Amniotic epithelial cell (primary cell): ENCODE measurements around the gene NDST3.
"Not testable (repeated sequence)": the region's sequence is repeated elsewhere in the genome, so short reads cannot be mapped to it uniquely, and the experiment has no call there.

Experiments
- DNase-seq: peaks from one replicate; pipeline ENCODE4 v3.0.0-alpha.2; 2010; ENCODE audit warnings: low read depth

The NDST3 gene

DNA sequence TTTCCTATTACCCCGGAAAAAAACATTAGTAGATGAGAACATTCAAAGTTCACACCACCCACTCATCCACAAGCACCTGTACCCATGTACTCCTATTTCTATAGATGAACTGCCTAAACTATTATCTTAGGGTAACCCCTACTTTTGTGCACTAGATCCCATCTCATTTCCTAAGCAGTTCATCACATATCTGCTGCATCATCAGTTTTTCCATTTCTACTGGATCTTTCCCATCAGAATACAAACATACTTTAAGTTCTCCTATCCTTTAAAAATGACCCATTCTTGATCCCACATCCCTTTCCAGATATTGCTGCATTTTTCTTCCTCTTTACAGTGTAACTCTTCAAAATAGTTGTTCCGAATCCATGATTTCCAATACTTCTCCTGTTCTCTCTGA, 237.5 kb downstream of the NDST3 start:
- DNase-seq, result no peak

DNA sequence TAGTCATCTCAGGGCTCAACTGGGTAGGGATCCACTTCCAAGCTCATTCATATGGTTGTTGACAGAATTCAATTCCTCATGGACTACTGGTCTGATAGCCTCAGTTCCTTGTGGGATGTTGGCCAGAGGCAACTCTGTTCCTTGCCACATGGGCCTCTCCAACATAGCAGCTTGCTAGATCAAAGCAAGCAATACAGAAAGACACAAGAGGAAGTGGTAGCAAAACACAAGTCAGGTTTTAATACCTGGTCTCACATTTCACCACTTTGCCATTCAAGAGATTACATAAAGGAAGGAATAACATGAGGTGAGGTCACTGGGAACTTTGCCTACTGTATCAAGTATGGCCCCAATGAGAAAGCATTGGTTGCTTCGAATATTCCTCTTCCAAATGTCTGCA, 239.4 kb downstream of the NDST3 start:
- DNase-seq, result no peak

DNA sequence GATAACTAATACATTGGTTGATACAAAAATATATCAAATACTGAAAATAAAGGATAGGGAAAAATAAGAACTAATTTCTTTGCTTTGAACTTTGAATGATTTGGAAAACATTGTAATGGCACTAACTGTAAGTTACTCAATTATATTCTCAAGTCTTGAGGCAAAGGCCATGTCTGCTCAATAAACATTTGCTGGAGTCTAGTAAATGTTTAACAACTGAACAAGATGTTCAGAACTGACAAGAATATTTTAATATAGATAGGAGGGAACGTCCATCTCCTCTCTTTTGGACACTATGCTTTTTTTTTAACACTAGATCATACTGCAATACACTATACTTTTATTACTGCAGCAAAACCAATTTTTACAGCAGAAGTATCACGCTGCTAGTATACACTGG, 242.3 kb downstream of the NDST3 start:
- no peak for DNase-seq

DNA sequence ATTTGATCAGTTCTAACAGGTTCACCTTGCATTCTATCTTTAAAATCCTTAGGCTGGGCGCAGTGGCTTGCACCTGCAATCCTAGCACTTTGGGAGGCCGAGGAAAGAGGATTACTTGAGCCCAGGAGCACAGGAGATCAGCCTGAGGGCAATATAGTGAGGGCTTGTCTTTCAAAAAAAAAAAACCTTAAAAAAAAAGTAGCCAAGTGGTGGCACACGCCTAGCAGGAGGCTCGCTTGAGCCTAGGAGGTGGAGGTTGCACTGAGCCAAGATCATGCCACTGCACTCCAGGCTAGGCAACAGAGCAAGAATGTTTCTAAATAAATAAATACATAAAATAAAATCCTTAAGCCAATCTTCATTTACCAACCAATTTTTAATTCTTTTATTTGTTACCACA, 243.0 kb downstream of the NDST3 start:
- no peak for DNase-seq

DNA sequence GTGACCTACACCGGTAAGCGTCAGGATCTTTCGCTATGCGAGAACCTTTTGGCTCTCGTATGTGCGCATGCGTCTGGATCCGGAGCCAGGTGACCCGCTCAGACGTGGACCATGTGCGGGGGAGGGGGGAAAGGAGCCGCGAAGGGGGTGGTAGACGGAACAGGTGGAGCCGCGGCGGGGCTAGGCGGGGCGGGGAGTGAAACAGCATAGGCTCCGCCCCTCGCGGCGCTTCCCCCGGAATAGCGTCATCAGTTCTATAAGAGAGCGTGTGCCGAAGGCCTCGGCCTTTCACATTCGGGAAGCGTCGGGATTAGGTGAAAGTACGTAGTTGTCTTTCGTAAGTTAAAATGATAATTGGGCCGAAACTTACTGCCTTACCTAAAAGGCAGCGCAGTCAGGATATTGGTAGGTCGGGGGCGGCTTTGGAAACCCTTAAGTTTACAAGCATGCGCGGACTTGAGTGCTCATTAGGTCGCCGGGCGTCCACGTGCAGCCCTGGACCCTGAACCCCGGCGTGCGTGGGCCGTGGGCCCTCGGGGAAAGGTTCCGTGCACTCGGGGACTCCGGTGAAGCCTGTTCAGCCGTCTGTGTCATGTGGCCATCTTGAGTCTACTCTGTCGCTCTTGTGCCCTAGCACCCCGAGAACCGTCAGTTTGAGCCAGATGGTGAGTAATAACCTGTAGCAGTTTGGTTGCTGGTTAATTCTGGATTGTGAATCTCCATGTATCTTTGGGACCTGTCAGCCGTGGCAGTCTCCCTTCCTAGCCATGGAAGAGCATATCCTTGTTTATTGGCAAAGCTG, 244.4 kb downstream of the NDST3 start:
- DNase-seq, result peak; percentile 91

DNA sequence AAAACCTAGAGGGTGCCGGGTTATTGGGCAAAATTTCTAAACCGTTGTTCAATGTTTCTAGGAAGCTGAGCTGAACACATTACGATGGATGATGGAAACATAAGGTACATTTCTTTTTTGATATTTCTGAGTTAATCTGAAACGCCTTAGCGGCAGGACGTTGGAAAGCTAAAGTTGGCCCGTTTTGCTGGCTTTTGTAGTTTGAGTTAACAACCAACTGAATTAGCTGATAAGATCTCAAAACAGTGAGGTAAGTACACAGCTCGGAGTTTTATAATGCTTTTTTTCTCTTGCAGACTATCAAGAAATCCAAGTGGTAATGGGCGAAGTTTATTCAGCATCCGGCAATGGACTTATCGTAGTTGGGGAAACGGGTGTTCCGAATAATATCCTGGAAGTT, 245.0 kb downstream of the NDST3 start:
- no peak for DNase-seq

DNA sequence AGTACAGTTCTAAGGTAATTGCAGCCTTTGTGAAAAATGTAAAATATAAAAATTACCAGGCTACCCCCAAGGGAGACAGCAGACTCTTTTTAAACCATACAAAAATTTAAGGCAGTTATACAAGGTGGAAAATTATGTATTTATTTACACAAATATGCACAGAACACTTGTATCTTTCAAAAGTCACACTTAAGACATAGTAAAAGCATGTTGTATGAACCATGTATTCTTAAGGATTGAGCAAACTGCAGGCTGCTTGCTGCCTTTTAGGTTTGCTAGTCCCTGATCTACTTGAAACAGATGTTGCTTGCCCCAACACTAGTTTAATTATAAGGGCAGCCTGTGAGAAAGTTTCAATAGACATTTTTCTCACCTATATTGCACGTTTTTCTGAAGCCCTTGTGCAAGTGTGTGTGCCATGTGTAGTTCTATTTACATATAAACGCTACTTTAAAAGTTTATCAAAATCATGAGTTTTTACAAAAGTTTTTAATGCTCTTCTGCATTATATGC, 245.7 kb downstream of the NDST3 start:
- DNase-seq, result no peak

DNA sequence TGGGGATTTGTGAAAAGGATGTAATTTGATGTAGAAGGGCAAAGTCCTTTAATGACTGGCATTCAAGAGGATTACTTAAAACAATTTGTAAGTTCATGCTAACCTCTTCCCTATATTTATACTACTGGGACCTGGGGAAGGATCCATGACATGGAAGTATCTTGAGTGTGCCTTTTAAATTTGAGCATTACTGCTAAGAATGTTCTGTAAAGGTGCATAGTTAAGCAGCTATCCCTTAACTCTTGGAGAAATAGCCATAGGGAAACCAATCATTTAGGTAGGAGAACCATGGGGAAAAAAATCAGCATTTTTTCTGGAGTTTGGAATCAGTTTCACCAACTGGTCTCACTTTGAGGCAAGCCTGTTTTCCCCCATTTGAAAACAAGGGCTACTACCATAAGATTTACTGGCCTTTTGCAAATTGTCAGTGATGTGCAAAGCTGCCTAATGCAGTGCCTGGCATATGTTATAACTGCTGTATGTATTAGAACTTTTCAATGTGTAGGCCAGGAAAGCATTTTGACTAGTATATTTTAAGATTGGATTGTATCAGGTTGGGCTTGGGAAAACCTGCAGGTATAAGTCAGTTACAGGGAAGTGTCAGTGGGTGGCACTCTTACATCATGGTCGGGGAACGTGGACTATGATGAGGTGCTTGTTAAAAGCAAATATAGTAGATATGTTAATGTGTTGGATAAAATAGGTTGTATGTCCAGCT, 246.4 kb downstream of the NDST3 start:
- DNase-seq, result peak; percentile 78

DNA sequence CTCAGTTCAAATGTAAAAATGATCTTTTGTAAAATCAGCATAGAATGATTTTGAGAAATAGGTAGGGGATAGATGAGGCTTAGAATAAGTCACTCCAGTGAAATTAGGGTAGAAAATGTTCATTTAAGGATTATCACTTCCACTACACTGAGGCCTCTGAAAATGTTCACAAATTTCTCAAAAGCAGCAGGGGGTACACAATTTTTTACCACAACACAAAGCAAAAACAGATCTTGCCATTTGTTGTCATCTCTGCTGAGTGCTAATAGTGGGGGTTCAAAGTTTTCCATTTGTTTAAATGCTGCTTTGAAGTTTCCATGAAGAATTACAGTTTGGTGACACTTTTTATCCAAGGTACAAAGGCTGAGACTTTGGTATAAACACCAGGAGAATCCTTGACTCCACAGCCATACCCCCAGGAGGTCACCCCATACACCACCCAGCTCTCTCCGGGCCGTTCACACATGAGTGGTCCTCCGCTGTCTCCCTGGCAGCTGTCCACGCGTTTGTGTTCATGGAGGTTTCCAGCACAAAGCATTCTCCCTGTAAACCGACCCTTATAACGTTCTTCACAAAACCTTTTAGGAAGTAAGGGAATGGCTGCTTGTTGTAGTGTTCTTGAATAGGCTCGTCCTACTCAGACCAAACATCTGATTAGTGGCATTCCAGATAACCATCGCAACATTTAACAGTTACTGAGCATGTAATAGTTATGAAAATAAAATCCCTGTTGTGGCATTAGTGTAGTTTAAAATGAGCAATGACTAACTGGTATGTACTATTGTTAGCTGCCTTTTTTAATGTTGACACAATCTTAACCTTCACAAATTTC, 247.5 kb downstream of the NDST3 start:
- peak; percentile 59 for DNase-seq

DNA sequence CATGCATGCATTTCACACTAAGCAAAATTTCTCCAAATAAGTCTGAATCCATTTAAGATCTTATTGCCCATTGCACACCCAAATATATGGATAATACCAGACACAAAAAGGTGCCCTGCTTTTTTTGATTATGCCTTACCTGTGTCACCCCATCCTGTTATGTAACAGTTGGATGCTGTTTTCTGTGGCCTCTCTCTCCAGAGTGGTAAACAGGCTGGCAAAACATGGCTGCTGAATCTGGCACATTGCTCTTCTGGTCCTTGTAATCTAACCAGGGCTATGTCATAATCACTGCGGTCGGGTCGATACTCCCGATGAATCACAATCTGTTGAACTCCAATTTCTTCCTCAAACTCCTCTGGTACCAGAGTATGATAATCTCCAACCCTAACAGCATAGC, 248.4 kb downstream of the NDST3 start:
- peak; percentile 69 for DNase-seq

DNA sequence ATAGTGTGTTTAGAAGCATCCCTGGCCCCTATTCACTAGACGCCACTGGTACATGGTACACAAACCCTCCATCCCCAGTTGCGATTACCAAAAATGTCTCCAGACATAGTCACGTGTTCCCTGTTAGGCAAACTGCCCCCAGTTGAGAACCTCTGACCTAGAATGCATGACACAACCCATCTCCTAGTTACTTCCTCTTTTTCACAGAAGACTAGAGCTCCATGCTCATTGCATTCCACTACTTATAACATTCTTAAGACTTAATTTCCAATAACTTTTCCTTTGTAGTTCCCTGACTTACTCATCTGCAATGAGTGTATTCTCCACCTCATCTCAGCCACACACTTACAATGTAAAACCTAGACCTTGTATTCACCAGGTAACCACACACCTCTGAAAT, 249.9 kb downstream of the NDST3 start:
- no peak for DNase-seq

DNA sequence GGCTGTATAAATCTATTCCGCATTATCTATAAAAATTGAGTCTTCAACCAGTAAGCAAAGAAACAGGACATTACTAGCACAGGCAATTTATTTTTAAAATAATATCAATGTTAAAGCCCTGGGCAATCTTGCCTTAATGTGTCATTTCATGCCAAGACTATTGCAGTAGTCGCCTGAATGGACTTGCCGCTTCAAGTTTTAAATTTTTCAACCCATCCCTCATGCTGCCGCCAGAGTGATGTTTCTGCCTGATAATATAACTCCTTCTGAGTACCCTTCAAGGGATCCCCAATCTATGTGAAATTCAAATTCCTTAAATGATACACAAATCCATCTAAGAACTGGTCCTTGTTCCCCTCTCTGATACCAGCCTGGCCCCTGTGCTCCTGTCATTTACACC, 251.6 kb downstream of the NDST3 start:
- DNase-seq, result no peak

DNA sequence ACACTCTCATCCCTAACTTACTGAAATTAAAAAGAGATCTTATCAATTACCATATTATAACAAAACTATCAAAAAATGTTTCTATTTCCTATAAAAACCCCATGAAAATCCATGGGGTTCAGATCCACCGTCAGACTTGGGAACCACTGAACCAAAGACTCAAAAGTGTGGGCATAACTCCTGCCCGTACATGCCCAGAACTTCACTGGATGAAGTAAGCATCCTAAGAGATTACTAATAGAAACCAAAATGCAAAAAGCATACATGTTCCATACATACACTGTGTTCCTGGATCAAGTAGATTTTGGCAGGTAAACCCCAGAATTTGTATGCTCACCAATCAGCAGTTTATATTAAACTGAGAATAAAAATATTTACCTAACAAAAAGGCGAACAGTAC, 252.4 kb downstream of the NDST3 start:
- no peak for DNase-seq

DNA sequence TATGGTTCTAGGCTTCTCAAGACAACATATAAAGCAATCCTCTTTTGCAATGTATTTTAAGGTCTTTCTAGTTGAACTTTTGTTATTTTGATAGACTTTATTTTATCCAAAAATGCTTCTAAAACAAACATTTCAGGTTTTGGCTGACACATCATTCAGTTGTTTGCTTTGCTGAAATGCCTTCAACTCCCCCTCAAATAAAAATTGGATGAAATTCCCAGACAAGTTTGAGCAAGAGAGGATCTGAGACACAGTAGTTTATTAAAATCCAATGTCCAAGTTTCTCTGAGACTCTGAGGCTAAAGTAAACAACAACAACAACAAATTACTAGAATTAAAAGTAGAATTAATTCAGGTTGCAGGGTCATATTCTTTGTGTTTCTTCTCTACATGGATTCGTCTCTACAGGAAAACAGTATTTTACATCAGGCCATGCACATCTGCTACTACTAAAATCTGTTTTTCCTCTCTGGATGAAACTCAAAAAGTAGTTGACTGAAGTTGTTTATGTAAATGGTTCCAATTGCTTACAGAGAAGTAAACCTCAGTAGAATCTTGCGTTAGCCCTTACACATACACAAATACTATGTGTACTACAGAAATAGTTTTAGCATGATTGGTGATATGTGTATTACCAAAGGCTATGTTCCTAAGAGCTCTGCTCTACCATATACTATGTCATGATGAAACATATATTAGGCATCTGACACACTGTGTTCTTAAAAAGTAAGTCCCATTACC, 253.6 kb downstream of the NDST3 start:
- DNase-seq, result peak; percentile 63

DNA sequence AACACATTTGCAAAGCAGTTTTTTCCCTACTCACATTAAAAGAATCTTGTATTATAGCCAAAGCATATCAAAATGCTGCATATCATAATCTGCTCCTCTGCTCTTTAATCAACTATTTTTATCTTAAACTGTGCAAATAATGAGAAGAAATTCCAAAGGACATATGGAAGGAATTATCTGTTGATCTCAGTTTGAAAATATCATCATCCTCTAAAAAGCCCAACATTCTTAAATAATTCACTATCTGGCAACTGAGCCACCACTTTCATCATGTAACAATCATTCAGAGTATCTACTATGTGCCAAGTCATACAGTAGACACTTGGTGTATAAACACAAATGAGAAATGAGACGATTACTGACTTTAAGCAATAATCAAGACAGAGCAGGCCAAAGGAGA, 255.5 kb downstream of the NDST3 start:
- peak; percentile 62 for DNase-seq

DNA sequence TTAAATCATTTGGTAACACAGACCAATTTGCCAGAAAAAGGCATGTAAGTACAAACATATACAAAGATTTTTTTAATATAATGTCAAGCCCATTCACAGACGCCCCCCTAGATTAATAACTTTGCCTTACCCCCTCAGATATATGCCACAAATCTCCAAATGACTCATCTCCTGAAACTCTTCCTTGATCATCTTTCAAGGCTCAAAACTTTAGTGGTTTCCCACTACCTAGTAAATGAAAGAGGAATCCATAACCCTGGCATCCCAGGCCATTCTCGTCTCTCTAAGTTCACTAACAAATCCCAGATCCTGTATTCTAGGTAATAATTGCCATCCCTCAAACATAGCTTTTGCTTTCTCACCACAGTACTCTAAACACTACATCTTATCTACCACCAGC, 256.7 kb downstream of the NDST3 start:
- peak; percentile 69 for DNase-seq

DNA sequence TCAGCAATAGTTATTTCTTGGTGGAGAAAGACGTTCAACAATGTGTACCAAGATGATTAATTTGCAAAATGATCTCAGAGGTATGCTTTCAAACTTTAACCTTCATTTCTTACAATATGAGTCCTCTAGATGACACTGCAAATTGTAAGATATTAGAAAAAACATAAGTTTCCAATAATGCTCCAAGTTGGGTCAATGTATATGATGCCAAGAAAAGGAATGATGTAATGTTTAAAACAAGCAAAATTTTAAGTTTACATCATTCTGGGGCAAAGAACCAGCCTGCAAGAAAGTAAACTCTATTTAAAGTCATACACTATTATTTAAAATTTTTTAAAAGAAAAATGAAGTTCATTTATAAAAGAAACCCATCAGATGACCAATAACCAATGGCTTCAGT, 262.4 kb downstream of the NDST3 start:
- no peak for DNase-seq

DNA sequence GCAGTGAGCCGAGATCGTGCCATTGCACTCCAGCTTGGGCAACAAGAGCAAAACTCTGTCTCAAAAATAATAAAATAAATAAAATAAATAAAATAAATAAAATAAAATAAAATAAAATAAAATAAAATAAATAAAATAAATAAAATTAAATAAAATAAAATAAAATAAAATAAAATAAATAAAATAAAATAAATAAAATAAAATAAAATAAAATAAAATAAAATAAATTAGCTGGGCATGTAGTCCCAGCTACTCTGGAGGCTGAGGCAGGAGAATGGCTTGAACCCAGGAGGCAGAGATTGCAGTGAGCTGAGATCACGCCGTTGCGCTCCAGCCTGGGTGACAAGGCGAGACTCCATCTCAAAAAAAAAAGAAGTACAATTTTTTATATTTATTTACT, 265.3 kb downstream of the NDST3 start:
- DNase-seq, result not testable (repeated sequence)

DNA sequence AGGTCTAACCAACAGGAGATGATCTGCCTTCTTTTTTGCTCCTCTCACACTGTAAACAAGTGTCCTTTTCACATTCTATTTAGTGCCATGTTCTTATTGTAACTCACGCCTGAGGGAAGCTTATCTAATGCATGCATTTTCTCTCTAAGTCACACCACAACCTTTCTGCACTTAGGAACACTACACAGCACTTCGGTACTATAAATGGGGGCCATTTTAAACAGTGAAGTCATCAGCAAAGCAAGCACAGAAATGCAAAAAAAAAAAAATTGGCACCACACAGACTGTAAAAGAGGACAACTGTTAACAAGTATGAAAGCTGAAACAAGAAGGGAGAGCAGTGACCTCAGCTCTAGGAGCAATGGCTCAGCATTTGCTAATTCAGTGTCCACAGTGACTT, 273.4 kb downstream of the NDST3 start:
- DNase-seq, result no peak
